Natural killer cell (primary cell): ENCODE results near the gene SPIRE1. TPM values are rescaled to one million over a fixed set of nuclear protein-coding genes. Genes with fewer than 3 reads are reported as not detected.
"Not testable (repeated sequence)": the region's sequence is repeated elsewhere in the genome, so short reads cannot be mapped to it uniquely, and the experiment has no call there.

ENCODE experiments used
- ATAC-seq, 3 donors: fragments of 150-1000 bp in 2 of 3; fragments of 200-7000 bp in 1 of 3; cut with Tn5 transposase; 1 replicate in 1 of 3; 2 replicates in 2 of 3; pipeline ENCODE4 v1.10.0; 2021; ENCODE audit warnings: mild to moderate bottlenecking in 2 of 3, moderate library complexity in 2 of 3
- DNase-seq, 2 donors: peaks; one replicate each; pipeline versions ENCODE4 v3.0.0 to v3.0.0-alpha.2; 2013 to 2021; ENCODE audit warnings: mixed read lengths in 1 of 2
- H3K27ac ChIP-seq: one replicate; pipeline ENCODE4 v1.5.1; 2013; ENCODE audit warnings: mild to moderate bottlenecking, low read length
- H3K27me3 ChIP-seq: one replicate; pipeline ENCODE4 v1.6.1; 2013; ENCODE audit warnings: low read length; ENCODE audit not compliant: control insufficient read depth, insufficient read depth
- H3K36me3 ChIP-seq: one replicate; pipeline ENCODE4 v1.6.1; 2013; ENCODE audit warnings: low read length; ENCODE audit not compliant: control insufficient read depth, insufficient read depth
- H3K4me1 ChIP-seq: one replicate; pipeline ENCODE4 v1.6.1; 2013; ENCODE audit warnings: low read length; ENCODE audit not compliant: control insufficient read depth, insufficient read depth
- H3K4me3 ChIP-seq: one replicate; pipeline ENCODE4 v1.5.1; 2013; ENCODE audit warnings: low read length
- H3K9me3 ChIP-seq: one replicate; pipeline ENCODE4 v1.6.1; 2013; ENCODE audit warnings: low read length; ENCODE audit not compliant: control insufficient read depth, insufficient read depth
- H3K27ac Mint-ChIP-seq, 2 donors: one replicate each; pipeline ENCODE4 v1.8.0; 2022; ENCODE audit warnings: mild to moderate bottlenecking in 2 of 2, mixed read lengths in 2 of 2, moderate library complexity in 1 of 2
- H3K27me3 Mint-ChIP-seq, 2 donors: one replicate each; pipeline ENCODE4 v1.8.0; 2022; ENCODE audit warnings: low read depth in 2 of 2, mixed read lengths in 2 of 2
- H3K36me3 Mint-ChIP-seq: one replicate; pipeline ENCODE4 v1.8.0; 2022; ENCODE audit warnings: mixed read lengths
- H3K4me1 Mint-ChIP-seq, 2 donors: one replicate each; pipeline ENCODE4 v1.8.0; 2022; ENCODE audit warnings: mixed read lengths in 2 of 2
- H3K4me3 Mint-ChIP-seq: one replicate; pipeline ENCODE4 v1.8.0; 2022; ENCODE audit warnings: mild to moderate bottlenecking, moderate library complexity, mixed read lengths
- H3K9me3 Mint-ChIP-seq, 2 donors: one replicate each; pipeline ENCODE4 v1.8.0; 2022; ENCODE audit warnings: mixed read lengths in 2 of 2
- WGBS: methylation state at CpG from one replicate; pipeline ENCODE4 v1.1.7; 2013; ENCODE audit warnings: missing lambda C conversion rate; ENCODE audit not compliant: insufficient coverage; 5-methylcytosine and 5-hydroxymethylcytosine counted together
- intact Hi-C: fragments of 100-400 bp; cut with micrococcal nuclease; formaldehyde crosslinking; loops from one replicate; pipeline ENCODE4 v1.14.2; 2022
- total RNA-seq, 4 donors: library from RNA; stranded (reverse); fragments of 120-200 nt in 1 of 4; gene quantifications; one replicate each; pipeline versions ENCODE4 v1.2.3 to v1.2.4, GENCODE V29; 2013 to 2022
- TF ChIP-seq, protein P1 (sequence below): fragments of 200-600 bp; IDR thresholded peaks from one replicate; pipeline ENCODE4 v1.8.0; 2022; ENCODE audit warnings: antibody characterized with exemption

Gene SPIRE1
- total RNA-seq, 3 donors from 2014 or later (not counting 1 experiment from before 2014, with no cell fraction given) = 4.8 to 6.7 (median 5.4) TPM

DNA sequence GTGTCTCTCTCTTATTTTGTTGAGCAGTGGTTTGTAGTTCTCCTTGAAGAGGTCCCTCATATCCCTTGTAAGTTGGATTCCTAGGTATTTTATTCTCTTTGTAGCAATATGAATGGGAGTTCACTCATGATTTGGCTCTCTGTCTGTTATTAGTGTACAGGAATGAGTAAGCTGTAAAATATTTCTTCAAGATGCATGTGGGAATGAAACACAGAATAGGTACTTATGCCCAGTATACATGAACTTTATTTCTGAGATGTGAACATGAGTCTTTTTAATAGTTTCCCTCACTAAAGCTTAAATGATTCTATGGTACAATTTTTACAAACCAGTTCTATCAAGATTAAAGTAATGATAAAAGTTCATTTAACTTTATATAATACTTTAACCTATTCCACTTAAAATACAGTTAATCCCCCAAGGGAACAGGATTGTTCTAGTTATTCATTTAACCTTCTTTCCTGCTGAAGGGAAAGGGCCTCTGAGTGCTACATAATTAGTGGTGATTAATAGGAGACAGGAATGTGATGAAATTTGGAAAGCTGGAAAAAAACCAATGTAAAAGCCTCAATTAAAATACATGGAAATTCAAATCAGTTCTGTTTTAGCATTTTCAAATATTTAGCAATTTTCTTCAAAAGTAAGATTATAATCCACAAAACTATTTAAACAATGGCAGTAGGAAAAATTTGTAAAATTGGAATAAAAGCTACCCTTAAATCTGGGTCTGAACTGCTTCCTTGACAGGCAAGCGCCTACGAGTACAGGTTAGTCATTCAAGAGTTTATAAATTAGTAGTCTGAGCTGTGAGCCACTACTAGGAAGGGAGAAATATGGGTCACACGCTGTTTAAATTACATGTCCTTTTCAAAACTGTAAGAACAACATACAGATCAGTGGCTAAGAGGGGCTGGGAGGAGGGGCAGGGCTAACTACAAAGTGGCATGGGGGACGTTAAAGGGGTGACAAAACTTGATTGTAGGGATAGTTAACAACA is 28.9 kb downstream of the SPIRE1 start:
- no peaks in the 10 kb centered on the region for H3K27me3 ChIP-seq
- no peak overlapping the region for H3K27ac ChIP-seq
- DNase-seq (no peak), ATAC-seq (no peak)
- 77% methylated on average over 3 of the region's 4 CpGs for WGBS
- no peaks in the 10 kb centered on the region for H3K36me3 ChIP-seq
- Mint-ChIP-seq H3K27me3 (no peaks in the 10 kb centered on the region), H3K9me3 (no peaks in the 10 kb centered on the region), H3K4me1 (no peaks in the 10 kb centered on the region), H3K36me3 (no peaks in the 10 kb centered on the region), H3K4me3 (no peak overlapping the region), H3K27ac (no peak overlapping the region)
- no peak overlapping the region for H3K4me3 ChIP-seq
- TF ChIP-seq, protein P1, sequence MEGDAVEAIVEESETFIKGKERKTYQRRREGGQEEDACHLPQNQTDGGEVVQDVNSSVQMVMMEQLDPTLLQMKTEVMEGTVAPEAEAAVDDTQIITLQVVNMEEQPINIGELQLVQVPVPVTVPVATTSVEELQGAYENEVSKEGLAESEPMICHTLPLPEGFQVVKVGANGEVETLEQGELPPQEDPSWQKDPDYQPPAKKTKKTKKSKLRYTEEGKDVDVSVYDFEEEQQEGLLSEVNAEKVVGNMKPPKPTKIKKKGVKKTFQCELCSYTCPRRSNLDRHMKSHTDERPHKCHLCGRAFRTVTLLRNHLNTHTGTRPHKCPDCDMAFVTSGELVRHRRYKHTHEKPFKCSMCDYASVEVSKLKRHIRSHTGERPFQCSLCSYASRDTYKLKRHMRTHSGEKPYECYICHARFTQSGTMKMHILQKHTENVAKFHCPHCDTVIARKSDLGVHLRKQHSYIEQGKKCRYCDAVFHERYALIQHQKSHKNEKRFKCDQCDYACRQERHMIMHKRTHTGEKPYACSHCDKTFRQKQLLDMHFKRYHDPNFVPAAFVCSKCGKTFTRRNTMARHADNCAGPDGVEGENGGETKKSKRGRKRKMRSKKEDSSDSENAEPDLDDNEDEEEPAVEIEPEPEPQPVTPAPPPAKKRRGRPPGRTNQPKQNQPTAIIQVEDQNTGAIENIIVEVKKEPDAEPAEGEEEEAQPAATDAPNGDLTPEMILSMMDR = no peak
- intact Hi-C loops = no loop called here
- no peaks in the 10 kb centered on the region for H3K9me3 ChIP-seq
- no peaks in the 10 kb centered on the region for H3K4me1 ChIP-seq

GRCh38 chr18:12627199-12627598 is 30.7 kb downstream of the SPIRE1 start:
- 85% methylated on average over 2 of the region's 3 CpGs for WGBS

GRCh38 chr18:12625241-12625640 is 32.7 kb downstream of the SPIRE1 start:
- no peak overlapping the region for H3K27ac Mint-ChIP-seq
- Histone ChIP-seq H3K9me3 (no peaks in the 10 kb centered on the region), H3K4me1 (no peaks in the 10 kb centered on the region), H3K4me3 (no peak overlapping the region), H3K27me3 (no peaks in the 10 kb centered on the region), H3K27ac (no peak overlapping the region), H3K36me3 (no peaks in the 10 kb centered on the region)
- 93% methylated on average over 3 of the region's 4 CpGs for WGBS
- H3K4me1 Mint-ChIP-seq = no peaks in the 10 kb centered on the region
- TF ChIP-seq, protein P1 = no peak
- intact Hi-C loops = no loop called here
- no peak overlapping the region for H3K4me3 Mint-ChIP-seq
- H3K9me3 Mint-ChIP-seq = no peaks in the 10 kb centered on the region
- H3K36me3 Mint-ChIP-seq = no peaks in the 10 kb centered on the region
- ATAC-seq (no peak), DNase-seq (no peak)
- H3K27me3 Mint-ChIP-seq = peaks cover 0 to 3% of the 10 kb centered on the region in 2 donors

More at GRCh38 chr18:12627199-12627598, 30.7 kb downstream of the SPIRE1 start:
- intact Hi-C loops, H3K36me3 ChIP-seq, H3K4me1 ChIP-seq, H3K27ac ChIP-seq, H3K27me3 Mint-ChIP-seq, H3K27me3 ChIP-seq, H3K4me1 Mint-ChIP-seq, H3K4me3 Mint-ChIP-seq, DNase-seq, H3K4me3 ChIP-seq, ATAC-seq, H3K27ac Mint-ChIP-seq, H3K36me3 Mint-ChIP-seq, H3K9me3 ChIP-seq, H3K9me3 Mint-ChIP-seq: not testable (repeated sequence)

DNA sequence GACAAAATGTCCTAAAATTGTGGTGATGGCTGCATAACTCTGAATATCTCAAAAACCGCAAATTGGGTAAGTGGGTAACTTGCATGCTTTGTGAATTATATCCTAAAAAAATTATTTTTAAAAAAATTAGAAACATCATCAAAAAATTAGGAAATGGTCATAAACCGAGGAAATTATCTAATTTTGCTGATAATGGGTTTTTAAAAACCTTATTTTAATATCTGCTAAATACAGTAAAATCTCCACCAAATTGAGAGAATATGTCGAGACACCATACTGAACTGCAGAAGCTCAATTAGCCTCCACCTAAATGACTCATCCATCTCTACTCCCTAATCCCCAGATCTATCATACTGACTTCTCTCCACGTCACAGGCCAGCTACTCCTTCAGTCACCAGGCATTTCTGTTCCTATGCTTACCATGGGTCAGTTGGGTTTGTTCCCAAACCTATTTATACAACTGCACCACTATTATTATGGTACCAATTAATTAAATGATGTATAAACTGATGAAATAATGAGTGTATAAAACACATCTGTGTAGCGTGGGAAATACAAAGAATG is 36.1 kb downstream of the SPIRE1 start:
- no peak overlapping the region for H3K27ac Mint-ChIP-seq
- DNase-seq (no peak), ATAC-seq (no peak)
- no peak overlapping the region for H3K4me3 ChIP-seq
- H3K9me3 ChIP-seq = no peaks in the 10 kb centered on the region
- H3K27me3 ChIP-seq = no peaks in the 10 kb centered on the region
- no peaks in the 10 kb centered on the region for H3K4me1 ChIP-seq
- intact Hi-C loops = no loop called here
- H3K4me3 Mint-ChIP-seq = no peak overlapping the region
- no peaks in the 10 kb centered on the region for H3K9me3 Mint-ChIP-seq
- no peaks in the 10 kb centered on the region for H3K36me3 Mint-ChIP-seq
- H3K27me3 Mint-ChIP-seq = peaks cover 0 to 3% of the 10 kb centered on the region in 2 donors
- 90% methylated on average over 2 of the region's 5 CpGs for WGBS
- TF ChIP-seq, protein P1 = no peak
- no peaks in the 10 kb centered on the region for H3K36me3 ChIP-seq
- H3K27ac ChIP-seq = no peak overlapping the region
- no peaks in the 10 kb centered on the region for H3K4me1 Mint-ChIP-seq
